Sigmoid colon (tissue), 3 donors: Measurements from ENCODE around the gene TNFAIP8.

Experiments used
- POLR2A ChIP-seq, 2 donors: fragments of 450-650 bp; IDR thresholded peaks; one replicate each; pipeline ENCODE4 v1.6.1; 2016; ENCODE audit warnings: antibody characterized with exemption in 2 of 2, mild to moderate bottlenecking in 2 of 2, moderate library complexity in 2 of 2
- TF ChIP-seq, protein P1 (sequence below), 4 experiments: fragments of 450-650 bp in 3 of 4; fragments of 200-600 bp in 1 of 4; IDR thresholded peaks; one replicate each; pipeline ENCODE4 v1.5.1; 2016 to 2019; ENCODE audit warnings: antibody characterized with exemption in 4 of 4, mild to moderate bottlenecking in 3 of 4, moderate library complexity in 2 of 4

DNA sequence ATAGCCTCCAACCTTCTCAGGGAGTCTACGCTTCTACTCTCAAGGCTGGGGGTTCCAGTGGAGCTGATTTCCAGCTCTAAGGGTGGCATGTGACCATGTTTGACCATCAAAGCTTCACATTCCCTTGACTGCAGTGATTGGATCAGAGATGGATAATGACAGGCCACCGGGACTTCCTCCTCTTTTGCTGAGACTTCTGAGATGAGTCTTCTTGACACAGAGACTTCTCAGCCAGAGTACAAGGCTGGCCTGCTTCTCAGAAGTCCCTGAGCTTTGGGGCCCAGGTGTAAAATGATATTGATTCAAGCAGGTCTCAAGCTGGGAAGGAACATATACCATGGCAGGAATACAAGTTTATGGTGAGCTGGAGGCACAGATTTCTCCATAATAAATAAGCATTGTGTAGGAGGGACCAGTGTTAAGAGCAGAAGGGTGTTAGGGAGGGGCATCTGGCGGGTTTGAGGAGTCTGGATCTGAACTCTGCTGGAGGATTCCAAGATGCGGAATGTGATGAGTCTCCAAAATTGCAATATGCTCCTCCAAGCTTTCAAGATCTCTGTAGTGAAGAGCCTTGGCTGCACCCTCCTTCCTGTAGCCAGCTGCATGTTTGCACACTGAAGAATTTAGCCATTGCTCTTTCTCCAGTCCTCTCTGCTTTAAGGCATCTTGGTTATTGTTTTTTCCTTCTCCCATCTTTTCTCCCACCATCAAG lies 54.8 kb downstream of the TNFAIP8 start:
- TF ChIP-seq, protein P1, sequence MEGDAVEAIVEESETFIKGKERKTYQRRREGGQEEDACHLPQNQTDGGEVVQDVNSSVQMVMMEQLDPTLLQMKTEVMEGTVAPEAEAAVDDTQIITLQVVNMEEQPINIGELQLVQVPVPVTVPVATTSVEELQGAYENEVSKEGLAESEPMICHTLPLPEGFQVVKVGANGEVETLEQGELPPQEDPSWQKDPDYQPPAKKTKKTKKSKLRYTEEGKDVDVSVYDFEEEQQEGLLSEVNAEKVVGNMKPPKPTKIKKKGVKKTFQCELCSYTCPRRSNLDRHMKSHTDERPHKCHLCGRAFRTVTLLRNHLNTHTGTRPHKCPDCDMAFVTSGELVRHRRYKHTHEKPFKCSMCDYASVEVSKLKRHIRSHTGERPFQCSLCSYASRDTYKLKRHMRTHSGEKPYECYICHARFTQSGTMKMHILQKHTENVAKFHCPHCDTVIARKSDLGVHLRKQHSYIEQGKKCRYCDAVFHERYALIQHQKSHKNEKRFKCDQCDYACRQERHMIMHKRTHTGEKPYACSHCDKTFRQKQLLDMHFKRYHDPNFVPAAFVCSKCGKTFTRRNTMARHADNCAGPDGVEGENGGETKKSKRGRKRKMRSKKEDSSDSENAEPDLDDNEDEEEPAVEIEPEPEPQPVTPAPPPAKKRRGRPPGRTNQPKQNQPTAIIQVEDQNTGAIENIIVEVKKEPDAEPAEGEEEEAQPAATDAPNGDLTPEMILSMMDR (IDR thresholded peaks at IDR 0.05) = no peak
- no peak for TF ChIP-seq POLR2A (IDR thresholded peaks at IDR 0.05)
